AG09319 (cell line): ENCODE data around the gene SPRING1.
A peak's percentile ranks its signal among the peaks of the same experiment; 100 is the strongest.

Experiments used
- DNase-seq: peaks from one replicate; pipeline ENCODE4 v3.0.0-alpha.2; 2010; ENCODE audit warnings: low read depth; ENCODE audit errors: extremely low read depth
- CTCF ChIP-seq: IDR thresholded peaks from 2 replicates; pipeline ENCODE4 v1.5.1; 2011; ENCODE audit warnings: low read depth, mild to moderate bottlenecking, inconsistent platforms, low read length, moderate library complexity

SPRING1 gene

GRCh38 chr12:116737774-116738657 lies at the start of gene SPRING1, which contains the start of gene RNFT2:
SPRING1 (minus strand) TSS chr12:116738069; CDS start chr12:116737900, 169 bp downstream.
RNFT2 (plus strand) TSS chr12:116738315; CDS start chr12:116740498, 2,183 bp downstream.
- DNase-seq = peak; percentile 98
- no peak for TF ChIP-seq CTCF

GRCh38 chr12:116784238-116784612 lies 46.4 kb upstream of the SPRING1 start:
- DNase-seq = no peak

GRCh38 chr12:116783525-116784237 lies 45.8 kb upstream of the SPRING1 start:
- no peak for DNase-seq
- TF ChIP-seq CTCF = no peak

More at GRCh38 chr12:116784238-116784612, 46.4 kb upstream of the SPRING1 start:
- no peak for TF ChIP-seq CTCF

GRCh38 chr12:116780942-116781341 lies 43.1 kb upstream of the SPRING1 start:
- TF ChIP-seq CTCF = no peak
- DNase-seq = no peak

- TF ChIP-seq CTCF = no peak
- no peak for DNase-seq
These were observed 41.7 kb upstream of the SPRING1 start for GRCh38 chr12:116779597-116779996.

GRCh38 chr12:116777245-116777644 lies 39.4 kb upstream of the SPRING1 start:
- no peak for TF ChIP-seq CTCF
- DNase-seq = no peak

GRCh38 chr12:116774020-116774419 lies 36.2 kb upstream of the SPRING1 start:
- DNase-seq = no peak
- no peak for TF ChIP-seq CTCF
